Measurements from ENCODE around the gene CSAD. TPM values are rescaled to one million over a fixed set of nuclear protein-coding genes. Genes with fewer than 3 reads are reported as not detected.

Gene CSAD
- total RNA-seq, 1 experiment from 2014 or later = 32.3 TPM

DNA sequence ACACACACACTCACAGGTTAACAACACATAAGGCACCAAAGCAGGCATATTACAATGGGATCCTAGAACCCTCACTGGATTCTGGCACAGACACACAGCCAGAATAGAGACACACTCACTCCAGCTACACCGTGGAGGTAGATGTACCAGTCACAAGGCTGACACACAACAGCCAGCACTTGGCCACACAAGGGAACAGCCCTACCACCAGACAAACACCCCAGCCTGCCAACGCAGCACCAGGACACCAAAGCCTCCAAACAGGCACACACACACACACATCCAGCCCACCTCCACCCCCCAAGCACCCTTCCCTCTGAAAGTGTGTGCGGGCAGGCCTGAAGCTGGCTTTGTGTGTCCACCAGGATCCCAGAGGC, 37.2 kb upstream of the CSAD start:
- ChIA-PET CTCF (no interaction called here), POLR2A (ENCODE audit: low non-redundant PET) (interaction anchor here (0.5 kb wide), 1 partner anchor 204 kb away, joined by 3 read pairs; no protein-coding TSS in a partner anchor)
- H3K4me3 ChIP-seq (ENCODE audit: low read depth, low read length, poor library complexity, severe bottlenecking) = peak overlapping the region; percentile 0
- H3K27ac ChIP-seq (ENCODE audit: low read depth, low read length, poor library complexity, severe bottlenecking) = peak overlapping the region; percentile 32
- H3K9me3 ChIP-seq (ENCODE audit: low read depth, low read length, poor library complexity, severe bottlenecking) = no peaks in the 10 kb centered on the region
- DNase-seq (ENCODE audit: low spot score) = no peak
- H3K36me3 ChIP-seq (ENCODE audit: insufficient read depth, low read length, poor library complexity, severe bottlenecking) = peaks cover 3% of the 10 kb centered on the region
- TF ChIP-seq CTCF (conservative IDR thresholded peaks at IDR 0.05; ENCODE audit: low read depth, low read length) = no peak
- no peak for TF ChIP-seq EZH2 (IDR thresholded peaks at IDR 0.05; ENCODE audit: borderline replicate concordance, low read depth, low read length, poor library complexity, severe bottlenecking)
- no peaks in the 10 kb centered on the region for H3K27me3 ChIP-seq (replicated peaks; ENCODE audit: insufficient read depth, low read depth, low read length, poor library complexity)
- peaks cover 42% of the 10 kb centered on the region for H3K4me1 ChIP-seq (ENCODE audit: insufficient read depth, low read length, poor library complexity, severe bottlenecking)
- no TSS peak for BruUV-seq (replicated peaks)
- intact Hi-C loops (cut with micrococcal nuclease; ENCODE audit: unreplicated experiment) = no loop called here

DNA sequence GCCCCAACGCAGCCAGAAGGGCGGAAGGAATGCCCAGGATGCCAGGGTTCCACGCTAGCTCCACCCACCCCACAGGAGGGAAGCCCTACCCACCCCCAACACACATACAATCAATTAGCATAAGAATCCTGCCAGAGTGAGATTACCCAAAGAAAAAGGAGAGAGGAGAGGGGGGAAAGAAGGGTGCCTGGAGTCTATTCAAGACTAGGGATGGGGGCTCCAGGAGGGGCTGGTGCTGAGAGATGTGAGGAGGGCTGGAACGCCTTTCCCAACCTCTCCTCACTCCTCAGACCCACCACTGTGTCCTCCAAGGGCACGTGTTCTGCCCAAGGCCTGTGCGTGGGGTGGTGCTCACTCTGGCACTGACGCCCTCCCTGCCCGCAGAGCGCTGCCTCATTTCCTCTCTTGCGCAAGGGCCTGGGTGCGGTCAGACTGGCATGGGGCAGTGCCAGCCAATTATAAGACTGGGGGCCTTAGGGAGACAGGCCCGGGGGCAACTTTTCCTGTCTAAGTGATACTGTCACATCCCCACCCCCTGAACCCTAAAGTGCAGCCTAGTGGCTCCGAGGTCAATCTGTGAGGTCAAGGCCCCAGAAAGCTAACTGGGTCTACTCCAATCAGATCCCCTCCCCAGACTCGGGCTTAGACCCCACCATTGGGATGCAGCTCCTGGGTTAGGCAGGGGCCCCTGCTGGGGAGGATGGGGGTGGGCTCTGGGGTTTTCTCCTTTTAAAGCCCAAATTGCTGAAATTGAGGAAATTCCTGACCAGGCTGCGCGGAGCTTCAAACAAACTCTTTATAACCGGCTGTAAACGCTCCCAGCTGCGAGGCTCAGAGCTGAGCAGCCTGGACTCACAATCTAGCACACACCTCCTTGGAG, 36.6 kb upstream of the CSAD start:
- H3K9me3 ChIP-seq (ENCODE audit: low read depth, low read length, poor library complexity, severe bottlenecking) = no peaks in the 10 kb centered on the region
- H3K27me3 ChIP-seq (replicated peaks; ENCODE audit: insufficient read depth, low read depth, low read length, poor library complexity) = no peaks in the 10 kb centered on the region
- peaks cover 36% of the 10 kb centered on the region for H3K4me1 ChIP-seq (ENCODE audit: insufficient read depth, low read length, poor library complexity, severe bottlenecking)
- ChIA-PET CTCF (interaction anchor here (0.5 to 0.6 kb wide), 2 partner anchors 58 to 326 kb away, joined by 3 to 15 read pairs; no protein-coding TSS in a partner anchor), POLR2A (ENCODE audit: low non-redundant PET) (no interaction called here)
- BruUV-seq (replicated peaks) = no TSS peak
- intact Hi-C loops (cut with micrococcal nuclease; ENCODE audit: unreplicated experiment) = no loop called here
- TF ChIP-seq EZH2 (IDR thresholded peaks at IDR 0.05; ENCODE audit: borderline replicate concordance, low read depth, low read length, poor library complexity, severe bottlenecking) (no peak), CTCF (conservative IDR thresholded peaks at IDR 0.05; ENCODE audit: low read depth, low read length) (no peak)
- peaks cover 9% of the 10 kb centered on the region for H3K36me3 ChIP-seq (ENCODE audit: insufficient read depth, low read length, poor library complexity, severe bottlenecking)
- peak overlapping the region; percentile 0 for H3K4me3 ChIP-seq (ENCODE audit: low read depth, low read length, poor library complexity, severe bottlenecking)
- H3K27ac ChIP-seq (ENCODE audit: low read depth, low read length, poor library complexity, severe bottlenecking) = peak overlapping the region; percentile 32
- DNase-seq (ENCODE audit: low spot score) = peak; percentile 59

DNA sequence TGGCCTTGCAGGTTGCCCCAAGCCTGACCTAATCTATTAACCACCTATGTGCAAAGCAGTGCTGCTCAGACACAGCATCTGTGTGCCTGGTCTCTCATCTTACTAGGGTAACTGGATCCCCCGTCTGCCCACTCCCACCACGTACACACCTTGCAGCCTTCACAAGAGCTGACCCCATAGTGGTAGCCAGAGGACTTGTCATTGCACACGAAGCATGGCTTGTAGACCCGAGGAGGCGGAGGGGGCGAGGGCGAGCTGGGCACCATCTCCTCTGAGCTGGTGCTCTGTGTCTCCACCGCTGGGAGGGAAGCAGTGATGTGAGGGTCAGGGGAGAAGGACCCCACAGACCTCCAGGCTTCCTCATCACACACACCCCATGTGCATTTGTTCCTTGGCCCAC, 34.8 kb upstream of the CSAD start:
- no peak overlapping the region for H3K27ac ChIP-seq (ENCODE audit: low read depth, low read length, poor library complexity, severe bottlenecking)
- H3K36me3 ChIP-seq (ENCODE audit: insufficient read depth, low read length, poor library complexity, severe bottlenecking) = peaks cover 14% of the 10 kb centered on the region
- ChIA-PET POLR2A (ENCODE audit: low non-redundant PET) (no interaction called here), CTCF (interaction anchor here (0.6 to 1.3 kb wide), 2 partner anchors 87 to 150 kb away, joined by 3 to 5 read pairs; no protein-coding TSS in a partner anchor)
- intact Hi-C loops (cut with micrococcal nuclease; ENCODE audit: unreplicated experiment) = no loop called here
- TF ChIP-seq CTCF (conservative IDR thresholded peaks at IDR 0.05; ENCODE audit: low read depth, low read length) (no peak), EZH2 (IDR thresholded peaks at IDR 0.05; ENCODE audit: borderline replicate concordance, low read depth, low read length, poor library complexity, severe bottlenecking) (no peak)
- H3K4me1 ChIP-seq (ENCODE audit: insufficient read depth, low read length, poor library complexity, severe bottlenecking) = peaks cover 31% of the 10 kb centered on the region
- no TSS peak for BruUV-seq (replicated peaks)
- H3K27me3 ChIP-seq (replicated peaks; ENCODE audit: insufficient read depth, low read depth, low read length, poor library complexity) = no peaks in the 10 kb centered on the region
- H3K4me3 ChIP-seq (ENCODE audit: low read depth, low read length, poor library complexity, severe bottlenecking) = no peak overlapping the region
- no peaks in the 10 kb centered on the region for H3K9me3 ChIP-seq (ENCODE audit: low read depth, low read length, poor library complexity, severe bottlenecking)
- no peak for DNase-seq (ENCODE audit: low spot score)
